ENCODE data around the gene ST6GALNAC4. TPM values are rescaled to one million over a fixed set of nuclear protein-coding genes. Genes with fewer than 3 reads are reported as not detected.

The ST6GALNAC4 gene
- polyA plus RNA-seq, 3 donors: 8.9 to 14.0 (median 10.3) TPM

DNA sequence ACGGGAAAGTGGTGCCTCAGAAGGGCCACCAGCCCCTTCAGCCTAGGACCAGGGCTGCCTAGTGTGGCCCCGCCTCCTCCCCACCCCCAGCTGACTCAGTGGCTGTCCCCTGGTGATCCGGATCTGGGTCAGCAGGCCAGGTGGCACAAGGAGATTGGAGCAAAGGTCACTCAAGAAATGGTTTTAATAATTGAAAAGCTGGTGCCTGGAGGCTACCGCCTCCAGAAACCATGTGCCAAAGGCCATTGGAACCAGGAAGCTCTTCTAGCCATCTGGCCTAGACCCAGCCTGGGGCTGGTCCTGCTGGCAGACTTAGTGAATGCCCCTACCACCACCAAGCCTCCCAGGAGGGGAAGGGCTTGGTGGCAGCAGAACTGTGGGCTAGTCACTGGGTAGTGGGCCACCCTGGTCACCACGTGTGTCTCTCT lies 1.5 kb downstream of the ST6GALNAC4 start:
- intact Hi-C loops (cut with micrococcal nuclease): loop anchor here (5.0 kb wide), 6 partner anchors 53 to 693 kb away; partner anchors contain the start of genes CDK9 (in 1 of the 2), SH2D3C (in 1 of the 2) and TOR2A (in 1 of the 2)
- H4K20me1 ChIP-seq (ENCODE audit: insufficient read depth, low read length): no peaks in the 10 kb centered on the region
- Mint-ChIP-seq H3K36me3 (peaks cover 27 to 30% of the 10 kb centered on the region in 2 donors), H3K4me3 (peak overlapping the region in 1 of 2 donors; percentile 6), H3K27me3 (ENCODE audit: low read depth in 3 of 3) (peaks cover 1 to 8% (median 7%) of the 10 kb centered on the region in 3 donors), H3K27ac (peak overlapping the region in 1 of 7 donors; percentile 35), H3K9me3 (peaks cover 0 to 1% (median 0%) of the 10 kb centered on the region in 7 donors), H3K4me1 (peaks cover 53% of the 10 kb centered on the region)
- no peak overlapping the region for H3K4me3 ChIP-seq (replicated peaks in 1 of 3; ENCODE audit: low read depth in 2 of 3, low read length in 3 of 3)
- peaks cover 46 to 53% of the 10 kb centered on the region in 2 donors for H3K4me1 ChIP-seq (ENCODE audit: control insufficient read depth in 1 of 2, insufficient read depth in 2 of 2, low read length in 2 of 2)
- no peaks in the 10 kb centered on the region for H3K9me3 ChIP-seq (replicated peaks in 1 of 2; ENCODE audit: control insufficient read depth in 1 of 2, insufficient read depth in 1 of 2, low read length in 2 of 2)
- no peak overlapping the region for H3K27ac ChIP-seq (ENCODE audit: low read depth in 1 of 2, low read length in 2 of 2)
- TF ChIP-seq, protein P1, sequence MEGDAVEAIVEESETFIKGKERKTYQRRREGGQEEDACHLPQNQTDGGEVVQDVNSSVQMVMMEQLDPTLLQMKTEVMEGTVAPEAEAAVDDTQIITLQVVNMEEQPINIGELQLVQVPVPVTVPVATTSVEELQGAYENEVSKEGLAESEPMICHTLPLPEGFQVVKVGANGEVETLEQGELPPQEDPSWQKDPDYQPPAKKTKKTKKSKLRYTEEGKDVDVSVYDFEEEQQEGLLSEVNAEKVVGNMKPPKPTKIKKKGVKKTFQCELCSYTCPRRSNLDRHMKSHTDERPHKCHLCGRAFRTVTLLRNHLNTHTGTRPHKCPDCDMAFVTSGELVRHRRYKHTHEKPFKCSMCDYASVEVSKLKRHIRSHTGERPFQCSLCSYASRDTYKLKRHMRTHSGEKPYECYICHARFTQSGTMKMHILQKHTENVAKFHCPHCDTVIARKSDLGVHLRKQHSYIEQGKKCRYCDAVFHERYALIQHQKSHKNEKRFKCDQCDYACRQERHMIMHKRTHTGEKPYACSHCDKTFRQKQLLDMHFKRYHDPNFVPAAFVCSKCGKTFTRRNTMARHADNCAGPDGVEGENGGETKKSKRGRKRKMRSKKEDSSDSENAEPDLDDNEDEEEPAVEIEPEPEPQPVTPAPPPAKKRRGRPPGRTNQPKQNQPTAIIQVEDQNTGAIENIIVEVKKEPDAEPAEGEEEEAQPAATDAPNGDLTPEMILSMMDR (IDR thresholded peaks at IDR 0.05): no peak
- no peak overlapping the region for H2AFZ ChIP-seq (ENCODE audit: insufficient read depth, low read depth, low read length, poor library complexity, severe bottlenecking)
- H3K79me2 ChIP-seq (ENCODE audit: insufficient read depth, low read length): no peaks in the 10 kb centered on the region
- peak overlapping the region; percentile 99 for H3K4me2 ChIP-seq (replicated peaks; ENCODE audit: extremely low read depth, low read length, poor library complexity, severe bottlenecking)
- H3K9ac ChIP-seq (ENCODE audit: insufficient read depth, low read length, poor library complexity, severe bottlenecking): no peak overlapping the region
- DNase-seq: no peak
- no peaks in the 10 kb centered on the region for H3K27me3 ChIP-seq (ENCODE audit: control insufficient read depth in 2 of 2, insufficient read depth in 2 of 2, low read length in 2 of 2)
- H3K36me3 ChIP-seq (replicated peaks in 1 of 2; ENCODE audit: control insufficient read depth in 1 of 2, insufficient read depth in 2 of 2, low read length in 2 of 2): peaks cover 12 to 21% of the 10 kb centered on the region in 2 donors
- 89% methylated on average over 4 of the region's 5 CpGs for WGBS (ENCODE audit: insufficient coverage)

DNA sequence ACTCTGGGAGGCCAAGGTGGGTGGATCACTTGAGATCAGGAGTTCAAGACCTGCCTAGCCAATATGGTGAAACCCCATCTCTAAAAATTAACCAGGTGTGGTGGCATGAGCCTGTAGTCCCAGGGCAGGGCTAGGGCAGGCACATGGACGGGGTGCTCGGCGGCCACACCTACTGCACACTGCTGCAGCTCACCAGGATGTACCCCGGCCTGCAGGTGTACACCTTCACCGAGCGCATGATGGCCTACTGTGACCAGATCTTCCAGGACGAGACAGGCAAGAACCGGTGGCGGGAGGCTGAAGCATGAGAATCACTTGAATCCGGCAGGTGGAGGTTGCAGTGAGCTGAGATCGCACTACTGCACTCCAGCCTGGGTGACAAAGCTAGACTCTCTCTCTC lies 3.2 kb downstream of the ST6GALNAC4 start:
- TF ChIP-seq, protein P1 (IDR thresholded peaks at IDR 0.05): no peak
- H3K4me2 ChIP-seq (replicated peaks; ENCODE audit: extremely low read depth, low read length, poor library complexity, severe bottlenecking): no peak overlapping the region
- Mint-ChIP-seq H3K27me3 (ENCODE audit: low read depth in 3 of 3) (peaks cover 0 to 8% (median 6%) of the 10 kb centered on the region in 3 donors), H3K4me3 (no peak overlapping the region), H3K9me3 (peaks cover 0 to 1% (median 0%) of the 10 kb centered on the region in 7 donors), H3K36me3 (peaks cover 31 to 35% of the 10 kb centered on the region in 2 donors), H3K27ac (peak overlapping the region in 1 of 7 donors; percentile 61), H3K4me1 (peaks cover 38% of the 10 kb centered on the region)
- H3K9me3 ChIP-seq (replicated peaks in 1 of 2; ENCODE audit: control insufficient read depth in 1 of 2, insufficient read depth in 1 of 2, low read length in 2 of 2): no peaks in the 10 kb centered on the region
- H4K20me1 ChIP-seq (ENCODE audit: insufficient read depth, low read length): no peaks in the 10 kb centered on the region
- no peak overlapping the region for H3K4me3 ChIP-seq (replicated peaks in 1 of 3; ENCODE audit: low read depth in 2 of 3, low read length in 3 of 3)
- no peaks in the 10 kb centered on the region for H3K27me3 ChIP-seq (ENCODE audit: control insufficient read depth in 2 of 2, insufficient read depth in 2 of 2, low read length in 2 of 2)
- peak in 1 of 3 donors; percentile 2 for DNase-seq
- intact Hi-C loops (cut with micrococcal nuclease): no loop called here
- no peaks in the 10 kb centered on the region for H3K79me2 ChIP-seq (ENCODE audit: insufficient read depth, low read length)
- no peak overlapping the region for H2AFZ ChIP-seq (ENCODE audit: insufficient read depth, low read depth, low read length, poor library complexity, severe bottlenecking)
- 100% methylated on average over 11 of the region's 11 CpGs for WGBS (ENCODE audit: insufficient coverage)
- H3K4me1 ChIP-seq (ENCODE audit: control insufficient read depth in 1 of 2, insufficient read depth in 2 of 2, low read length in 2 of 2): peaks cover 29 to 36% of the 10 kb centered on the region in 2 donors
- H3K36me3 ChIP-seq (replicated peaks in 1 of 2; ENCODE audit: control insufficient read depth in 1 of 2, insufficient read depth in 2 of 2, low read length in 2 of 2): peaks cover 12 to 30% of the 10 kb centered on the region in 2 donors
- H3K9ac ChIP-seq (ENCODE audit: insufficient read depth, low read length, poor library complexity, severe bottlenecking): no peak overlapping the region
- no peak overlapping the region for H3K27ac ChIP-seq (ENCODE audit: low read depth in 1 of 2, low read length in 2 of 2)
